HepG2 (cell line): Measurements from ENCODE around the gene ADAM8. TPM values are rescaled to one million over a fixed set of nuclear protein-coding genes. Genes with fewer than 3 reads are reported as not detected.

Source experiments
- ATAC-seq: fragments of 200-7000 bp; cut with Tn5 transposase; 3 replicates; pipeline ENCODE4 v1.9.1; 2020; ENCODE audit warnings: mild to moderate bottlenecking, moderate library complexity
- BruUV-seq: library from RNA; stranded (reverse); fragments of 400-500 nt; replicated peaks from 2 replicates; lab custom pipeline; 2021; lab: Mats Ljungman, UMichigan
- CTCF ChIA-PET: fragments of 300-600 bp; formaldehyde crosslinking; extraction: SDS; loops from one replicate; lab custom pipeline; 2021; ENCODE audit warnings: low total read pairs, inconsistent platforms, low intra/inter-chr PET ratio; lab: Yijun Ruan, JAX
- POLR2A ChIA-PET: fragments of 350-600 bp; sonication (Branson Sonifier 250); formaldehyde crosslinking; loops from one replicate; lab custom pipeline; 2020; ENCODE audit warnings: antibody characterized with exemption, inconsistent platforms; lab: Yijun Ruan, JAX
- DNase-seq: peaks from one replicate; pipeline ENCODE4 v3.0.0-alpha.2; 2015; ENCODE audit warnings: low spot score
- FAIRE-seq: peaks from 3 replicates; lab custom pipeline; 2011; peaks lifted over from hg19 to GRCh38; lab: Jason Lieb, UNC
- H2AFZ ChIP-seq: one replicate; pipeline ENCODE4 v1.6.1; 2011; ENCODE audit warnings: low read length, inconsistent platforms
- H3K27ac ChIP-seq: fragments of 300-600 bp; 3 replicates; pipeline ENCODE4 v1.8.0; 2011; ENCODE audit warnings: mixed run types, mild to moderate bottlenecking, mixed read lengths, low read length, inconsistent platforms; ENCODE audit not compliant: insufficient read depth; ENCODE audit errors: extremely low read length
- H3K27me3 ChIP-seq, 2 experiments: fragments of 200-600 bp in 1 of 2; 2 replicates in 1 of 2; 3 replicates in 1 of 2; pipeline versions ENCODE4 v1.6.0 to v1.8.0; 2011; ENCODE audit warnings: low read length in 2 of 2, mild to moderate bottlenecking in 2 of 2, moderate library complexity in 2 of 2, inconsistent platforms in 1 of 2; ENCODE audit not compliant: insufficient read depth in 2 of 2, control insufficient read depth in 1 of 2
- H3K36me3 ChIP-seq, 2 experiments: fragments of 200-600 bp in 1 of 2; replicated peaks in 1 of 2; 2 replicates in 1 of 2; 3 replicates in 1 of 2; pipeline versions ENCODE4 v1.5.1 to v1.8.0; 2011; ENCODE audit warnings: low read length in 2 of 2, inconsistent platforms in 1 of 2; ENCODE audit not compliant: insufficient read depth in 2 of 2, control insufficient read depth in 1 of 2
- H3K4me1 ChIP-seq: 2 replicates; pipeline ENCODE4 v1.5.1; 2012; ENCODE audit warnings: low read length, inconsistent platforms; ENCODE audit not compliant: insufficient read depth
- H3K4me2 ChIP-seq: 2 replicates; pipeline ENCODE4 v1.6.0; 2011; ENCODE audit warnings: low read depth, low read length, inconsistent platforms
- H3K4me3 ChIP-seq, 3 experiments: fragments of 200-600 bp in 1 of 3; sonication (generic), shearing (Covaris generic) in 1 of 3; replicated peaks in 1 of 3; 2 replicates each; pipeline ENCODE4 v1.5.1; 2011 to 2016; ENCODE audit warnings: low read length in 3 of 3, inconsistent platforms in 2 of 3, low read depth in 2 of 3, mild to moderate bottlenecking in 2 of 3, control low read depth in 1 of 3, mixed read lengths in 1 of 3; ENCODE audit not compliant: insufficient read depth in 1 of 3
- H3K79me2 ChIP-seq: one replicate; pipeline ENCODE4 v1.6.1; 2011; ENCODE audit warnings: low read length, inconsistent platforms; ENCODE audit not compliant: insufficient read depth
- H3K9ac ChIP-seq: 2 replicates; pipeline ENCODE4 v1.6.0; 2011; ENCODE audit warnings: mild to moderate bottlenecking, low read depth, low read length, inconsistent platforms; ENCODE audit not compliant: insufficient read depth
- H3K9me3 ChIP-seq: 2 replicates; pipeline ENCODE4 v1.5.1; 2012; ENCODE audit warnings: mild to moderate bottlenecking, low read length
- H4K20me1 ChIP-seq: 2 replicates; pipeline ENCODE4 v1.6.0; 2011; ENCODE audit warnings: inconsistent platforms, mild to moderate bottlenecking, low read length, moderate library complexity; ENCODE audit not compliant: insufficient read depth
- ELF3 ChIP-seq: IDR thresholded peaks from 2 replicates; pipeline ENCODE4 v1.6.1; 2016; ENCODE audit warnings: missing genetic modification reagents, missing compliant biosample characterization
- SOX5 ChIP-seq: IDR thresholded peaks from 2 replicates; pipeline ENCODE4 v1.6.1; 2016; ENCODE audit warnings: borderline replicate concordance
- SP5 ChIP-seq: IDR thresholded peaks from 2 replicates; pipeline ENCODE4 v1.6.1; 2016; ENCODE audit warnings: low read depth, borderline replicate concordance
- ZNF232 ChIP-seq: sonication (generic); formaldehyde crosslinking; IDR thresholded peaks from 2 replicates; pipeline ENCODE4 v1.4.0; 2020; ENCODE audit warnings: missing genetic modification reagents, borderline replicate concordance
- ZNF3 ChIP-seq: IDR thresholded peaks from 2 replicates; pipeline ENCODE4 v1.7.0; 2017; ENCODE audit warnings: inconsistent platforms
- ZNF382 ChIP-seq: sonication (generic); formaldehyde crosslinking; IDR thresholded peaks from 2 replicates; pipeline ENCODE4 v1.5.0; 2020; ENCODE audit warnings: missing genetic modification reagents, mild to moderate bottlenecking, borderline replicate concordance
- ZNF557 ChIP-seq: sonication (generic); formaldehyde crosslinking; IDR thresholded peaks from 2 replicates; pipeline ENCODE4 v1.4.0; 2020; ENCODE audit warnings: missing genetic modification reagents
- ZNF776 ChIP-seq: sonication (generic); formaldehyde crosslinking; IDR thresholded peaks from 2 replicates; pipeline ENCODE4 v1.4.0; 2020; ENCODE audit warnings: mild to moderate bottlenecking, missing genetic modification reagents
- ZZZ3 ChIP-seq: sonication (generic); formaldehyde crosslinking; IDR thresholded peaks from 2 replicates; pipeline ENCODE4 v1.4.0; 2020; ENCODE audit warnings: missing genetic modification reagents, mild to moderate bottlenecking, borderline replicate concordance
- WGBS: methylation state at CpG from one replicate; pipeline ENCODE4 v1.1.6; 2017; ENCODE audit warnings: low lambda C conversion rate; 5-methylcytosine and 5-hydroxymethylcytosine counted together
- in situ Hi-C: cut with HindIII; loops from 2 replicates; pipeline ENCODE4 v1.10.0; 2017; ENCODE audit warnings: low pct_unique_long_range_greater_than_20kb; ENCODE audit not compliant: extremely low pct_ligation_motif_present
- intact Hi-C: fragments of 100-400 bp; cut with micrococcal nuclease; formaldehyde crosslinking; loops from one replicate; pipeline ENCODE4 v1.10.0; 2022; ENCODE audit not compliant: unreplicated experiment
- polyA plus RNA-seq, 8 experiments: library from polyadenylated mRNA; depleted of rRNA in 3 of 8; stranded (reverse) in 7 of 8; unstranded in 1 of 8; fragments of >200 nt; fragmentation: Illumina TruSeq in 4 of 8; extraction: Trizol in 4 of 8; gene quantifications; 2 replicates each; pipeline versions ENCODE4 v1.2.1 to v1.2.3, GENCODE V29; 2011 to 2016; ENCODE audit warnings: low read depth in 4 of 8, missing spikeins in 1 of 8, mixed read lengths in 1 of 8; ENCODE audit not compliant: insufficient read depth in 1 of 8
- total RNA-seq, 5 experiments: library from RNA; depleted of rRNA; stranded (reverse); fragments of >200 nt; fragmentation: Illumina TruSeq; extraction: Trizol; gene quantifications; 2 replicates each; pipeline ENCODE4 v1.2.3, GENCODE V29; 2016; ENCODE audit warnings: low read depth in 1 of 5
- TF ChIP-seq, protein P1 (sequence below): sonication (generic); formaldehyde crosslinking; IDR thresholded peaks from 2 replicates; pipeline ENCODE4 v1.4.0; 2020; ENCODE audit warnings: missing genetic modification reagents
- TF ChIP-seq, protein P2 (sequence below): sonication (generic); formaldehyde crosslinking; IDR thresholded peaks from 2 replicates; pipeline ENCODE4 v1.4.0; 2020; ENCODE audit warnings: mild to moderate bottlenecking, missing genetic modification reagents, borderline replicate concordance

Gene ADAM8
- total and polyA plus RNA-seq, 2 of the 13 experiments (the other 11 are each of a cell fraction or from before 2014, with no cell fraction given) = 0.24 to 0.93 TPM

GRCh38 chr10:133224756-133225372 is 51.8 kb downstream of the ADAM8 start:
- no peaks in the 10 kb centered on the region for H4K20me1 ChIP-seq
- DNase-seq = no peak
- H3K79me2 ChIP-seq = no peaks in the 10 kb centered on the region
- H3K4me1 ChIP-seq = no peaks in the 10 kb centered on the region
- ATAC-seq = no peak
- in situ Hi-C loops = no loop called here
- no peak for FAIRE-seq
- H3K27me3 ChIP-seq = peaks cover 13 to 57% of the 10 kb centered on the region in 2 experiments
- no peak overlapping the region; the same call in 1 of the 2 replicates for H3K4me2 ChIP-seq
- TF ChIP-seq SOX5 (CRISPR knock-in tag) (no peak), ZNF3 (no peak), ZNF776 (no peak), ZZZ3 (CRISPR knock-in tag) (no peak), ZNF557 (CRISPR knock-in tag) (no peak), ELF3 (CRISPR knock-in tag) (no peak), SP5 (CRISPR knock-in tag) (no peak), ZNF382 (CRISPR knock-in tag) (no peak), ZNF232 (CRISPR knock-in tag) (no peak)
- TF ChIP-seq, protein P1, sequence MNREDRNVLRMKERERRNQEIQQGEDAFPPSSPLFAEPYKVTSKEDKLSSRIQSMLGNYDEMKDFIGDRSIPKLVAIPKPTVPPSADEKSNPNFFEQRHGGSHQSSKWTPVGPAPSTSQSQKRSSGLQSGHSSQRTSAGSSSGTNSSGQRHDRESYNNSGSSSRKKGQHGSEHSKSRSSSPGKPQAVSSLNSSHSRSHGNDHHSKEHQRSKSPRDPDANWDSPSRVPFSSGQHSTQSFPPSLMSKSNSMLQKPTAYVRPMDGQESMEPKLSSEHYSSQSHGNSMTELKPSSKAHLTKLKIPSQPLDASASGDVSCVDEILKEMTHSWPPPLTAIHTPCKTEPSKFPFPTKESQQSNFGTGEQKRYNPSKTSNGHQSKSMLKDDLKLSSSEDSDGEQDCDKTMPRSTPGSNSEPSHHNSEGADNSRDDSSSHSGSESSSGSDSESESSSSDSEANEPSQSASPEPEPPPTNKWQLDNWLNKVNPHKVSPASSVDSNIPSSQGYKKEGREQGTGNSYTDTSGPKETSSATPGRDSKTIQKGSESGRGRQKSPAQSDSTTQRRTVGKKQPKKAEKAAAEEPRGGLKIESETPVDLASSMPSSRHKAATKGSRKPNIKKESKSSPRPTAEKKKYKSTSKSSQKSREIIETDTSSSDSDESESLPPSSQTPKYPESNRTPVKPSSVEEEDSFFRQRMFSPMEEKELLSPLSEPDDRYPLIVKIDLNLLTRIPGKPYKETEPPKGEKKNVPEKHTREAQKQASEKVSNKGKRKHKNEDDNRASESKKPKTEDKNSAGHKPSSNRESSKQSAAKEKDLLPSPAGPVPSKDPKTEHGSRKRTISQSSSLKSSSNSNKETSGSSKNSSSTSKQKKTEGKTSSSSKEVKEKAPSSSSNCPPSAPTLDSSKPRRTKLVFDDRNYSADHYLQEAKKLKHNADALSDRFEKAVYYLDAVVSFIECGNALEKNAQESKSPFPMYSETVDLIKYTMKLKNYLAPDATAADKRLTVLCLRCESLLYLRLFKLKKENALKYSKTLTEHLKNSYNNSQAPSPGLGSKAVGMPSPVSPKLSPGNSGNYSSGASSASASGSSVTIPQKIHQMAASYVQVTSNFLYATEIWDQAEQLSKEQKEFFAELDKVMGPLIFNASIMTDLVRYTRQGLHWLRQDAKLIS = no peak
- TF ChIP-seq, protein P2, sequence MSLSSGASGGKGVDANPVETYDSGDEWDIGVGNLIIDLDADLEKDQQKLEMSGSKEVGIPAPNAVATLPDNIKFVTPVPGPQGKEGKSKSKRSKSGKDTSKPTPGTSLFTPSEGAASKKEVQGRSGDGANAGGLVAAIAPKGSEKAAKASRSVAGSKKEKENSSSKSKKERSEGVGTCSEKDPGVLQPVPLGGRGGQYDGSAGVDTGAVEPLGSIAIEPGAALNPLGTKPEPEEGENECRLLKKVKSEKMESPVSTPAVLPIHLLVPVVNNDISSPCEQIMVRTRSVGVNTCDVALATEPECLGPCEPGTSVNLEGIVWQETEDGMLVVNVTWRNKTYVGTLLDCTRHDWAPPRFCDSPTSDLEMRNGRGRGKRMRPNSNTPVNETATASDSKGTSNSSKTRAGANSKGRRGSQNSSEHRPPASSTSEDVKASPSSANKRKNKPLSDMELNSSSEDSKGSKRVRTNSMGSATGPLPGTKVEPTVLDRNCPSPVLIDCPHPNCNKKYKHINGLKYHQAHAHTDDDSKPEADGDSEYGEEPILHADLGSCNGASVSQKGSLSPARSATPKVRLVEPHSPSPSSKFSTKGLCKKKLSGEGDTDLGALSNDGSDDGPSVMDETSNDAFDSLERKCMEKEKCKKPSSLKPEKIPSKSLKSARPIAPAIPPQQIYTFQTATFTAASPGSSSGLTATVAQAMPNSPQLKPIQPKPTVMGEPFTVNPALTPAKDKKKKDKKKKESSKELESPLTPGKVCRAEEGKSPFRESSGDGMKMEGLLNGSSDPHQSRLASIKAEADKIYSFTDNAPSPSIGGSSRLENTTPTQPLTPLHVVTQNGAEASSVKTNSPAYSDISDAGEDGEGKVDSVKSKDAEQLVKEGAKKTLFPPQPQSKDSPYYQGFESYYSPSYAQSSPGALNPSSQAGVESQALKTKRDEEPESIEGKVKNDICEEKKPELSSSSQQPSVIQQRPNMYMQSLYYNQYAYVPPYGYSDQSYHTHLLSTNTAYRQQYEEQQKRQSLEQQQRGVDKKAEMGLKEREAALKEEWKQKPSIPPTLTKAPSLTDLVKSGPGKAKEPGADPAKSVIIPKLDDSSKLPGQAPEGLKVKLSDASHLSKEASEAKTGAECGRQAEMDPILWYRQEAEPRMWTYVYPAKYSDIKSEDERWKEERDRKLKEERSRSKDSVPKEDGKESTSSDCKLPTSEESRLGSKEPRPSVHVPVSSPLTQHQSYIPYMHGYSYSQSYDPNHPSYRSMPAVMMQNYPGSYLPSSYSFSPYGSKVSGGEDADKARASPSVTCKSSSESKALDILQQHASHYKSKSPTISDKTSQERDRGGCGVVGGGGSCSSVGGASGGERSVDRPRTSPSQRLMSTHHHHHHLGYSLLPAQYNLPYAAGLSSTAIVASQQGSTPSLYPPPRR (CRISPR knock-in tag) = no peak
- TF ChIP-seq, all 625 proteins: peak for 0
- Histone ChIP-seq H3K9ac (no peak overlapping the region), H3K27ac (no peak overlapping the region), H3K9me3 (no peaks in the 10 kb centered on the region), H3K4me3 (no peak overlapping the region), H3K36me3 (no peaks in the 10 kb centered on the region), H2AFZ (no peak overlapping the region)
- 32% methylated on average over 22 of the region's 25 CpGs for WGBS
- BruUV-seq = no TSS peak
- CTCF ChIA-PET = no interaction called here
- intact Hi-C loops = no loop called here
- POLR2A ChIA-PET = no interaction called here
